Cardiac atrium fibroblast (primary cell): ENCODE results near the gene TBC1D12. TPM values are rescaled to one million over a fixed set of nuclear protein-coding genes. Genes with fewer than 3 reads are reported as not detected.

ENCODE experiments used
- total RNA-seq: library from RNA; depleted of rRNA; stranded (reverse); fragments of >200 nt; gene quantifications from 2 replicates; pipeline ENCODE4 v1.2.3, GENCODE V29; 2015

Gene TBC1D12
- total RNA-seq: 5.1 and 6.8 TPM in 2 replicates

GRCh38 chr10:94402204-94402842, at the start of gene TBC1D12:
Gene TBC1D12, plus strand, starts transcription at chr10:94402541. Its CDS starts 73 bp downstream, at chr10:94402614.

GRCh38 chr10:94362360-94363250, 39.7 kb upstream of the TBC1D12 start, which contains the start of gene NOC3L:
Gene NOC3L, minus strand, starts transcription at chr10:94362939. Its CDS starts 101 bp downstream, at chr10:94362838.

GRCh38 chr10:94545391-94546048, 143.2 kb downstream of the TBC1D12 start, which contains the start of gene HELLS:
Gene HELLS, plus strand, starts transcription at chr10:94545788. Its CDS starts 134 bp downstream, at chr10:94545922.

Other genes starting within 250 kb of the TBC1D12 start
- gene NOC3L, start 39.6 kb upstream of the TBC1D12 start, total RNA-seq: 10.7 and 14.7 TPM in 2 replicates
- gene HELLS, start 143.2 kb downstream of the TBC1D12 start, total RNA-seq: 7.8 and 20.9 TPM in 2 replicates